H9 (cell line): ENCODE data around the gene CPA3. TPM values are rescaled to one million over a fixed set of nuclear protein-coding genes. Genes with fewer than 3 reads are reported as not detected.

Experiments
- DNase-seq: peaks from one replicate; pipeline ENCODE4 v3.0.0-alpha.2; 2017
- H2AFZ ChIP-seq: one replicate; pipeline ENCODE4 v1.6.1; 2013; ENCODE audit warnings: mild to moderate bottlenecking, low read length, control low read depth, moderate library complexity
- H2AK5ac ChIP-seq: 2 replicates; pipeline ENCODE4 v1.6.1; 2013; ENCODE audit warnings: low read length, control low read depth, mixed read lengths; ENCODE audit not compliant: insufficient read length
- H2BK120ac ChIP-seq: one replicate; pipeline ENCODE4 v1.6.1; 2013; ENCODE audit warnings: low read depth, mild to moderate bottlenecking, low read length, control low read depth, inconsistent platforms; ENCODE audit not compliant: poor library complexity, severe bottlenecking
- H2BK12ac ChIP-seq: 2 replicates; pipeline ENCODE4 v1.6.1; 2013; ENCODE audit warnings: low read length, control low read depth, mixed read lengths, low read depth; ENCODE audit not compliant: insufficient read length
- H2BK15ac ChIP-seq: 2 replicates; pipeline ENCODE4 v1.6.1; 2013; ENCODE audit warnings: low read depth, low read length, control low read depth
- H2BK20ac ChIP-seq: one replicate; pipeline ENCODE4 v1.6.1; 2013; ENCODE audit warnings: low read depth, mild to moderate bottlenecking, low read length, control low read depth, inconsistent platforms; ENCODE audit not compliant: poor library complexity, severe bottlenecking
- H2BK5ac ChIP-seq: 2 replicates; pipeline ENCODE4 v1.6.1; 2013; ENCODE audit warnings: low read length, control low read depth, mixed read lengths; ENCODE audit not compliant: insufficient read length
- H3K14ac ChIP-seq: 2 replicates; pipeline ENCODE4 v1.6.1; 2013; ENCODE audit warnings: low read length, control low read depth; ENCODE audit not compliant: insufficient read depth
- H3K18ac ChIP-seq: 2 replicates; pipeline ENCODE4 v1.6.1; 2013; ENCODE audit warnings: low read depth, mild to moderate bottlenecking, mixed read lengths, low read length, control low read depth; ENCODE audit not compliant: insufficient read length
- H3K23ac ChIP-seq: 2 replicates; pipeline ENCODE4 v1.6.1; 2013; ENCODE audit warnings: low read length, control low read depth, mixed read lengths, low read depth; ENCODE audit not compliant: insufficient read length
- H3K23me2 ChIP-seq: 2 replicates; pipeline ENCODE4 v1.6.1; 2013; ENCODE audit warnings: low read depth, mild to moderate bottlenecking, mixed read lengths, low read length, control low read depth; ENCODE audit not compliant: insufficient read length, poor library complexity, severe bottlenecking
- H3K27ac ChIP-seq: 2 replicates; pipeline ENCODE4 v1.5.1; 2013; ENCODE audit warnings: low read length, control low read depth, mixed read lengths, low read depth; ENCODE audit not compliant: insufficient read length
- H3K27me3 ChIP-seq: 2 replicates; pipeline ENCODE4 v1.6.1; 2013; ENCODE audit warnings: low read length, control low read depth, inconsistent platforms; ENCODE audit not compliant: insufficient read depth
- H3K4ac ChIP-seq: 2 replicates; pipeline ENCODE4 v1.6.1; 2013; ENCODE audit warnings: low read depth, mild to moderate bottlenecking, control low read depth, inconsistent platforms, low read length, moderate library complexity
- H3K4me1 ChIP-seq: 2 replicates; pipeline ENCODE4 v1.6.1; 2013; ENCODE audit warnings: low read length, control low read depth, inconsistent platforms; ENCODE audit not compliant: insufficient read depth
- H3K4me2 ChIP-seq: 2 replicates; pipeline ENCODE4 v1.6.1; 2013; ENCODE audit warnings: low read length, control low read depth, mixed read lengths; ENCODE audit not compliant: insufficient read length, insufficient read depth
- H3K56ac ChIP-seq: 2 replicates; pipeline ENCODE4 v1.6.1; 2013; ENCODE audit warnings: low read depth, mild to moderate bottlenecking, mixed read lengths, low read length, control low read depth; ENCODE audit not compliant: insufficient read length
- H3K79me1 ChIP-seq: 2 replicates; pipeline ENCODE4 v1.6.1; 2013; ENCODE audit warnings: low read depth, mild to moderate bottlenecking, moderate library complexity, low read length, control low read depth, inconsistent platforms; ENCODE audit not compliant: insufficient read depth, poor library complexity, severe bottlenecking
- H3K79me2 ChIP-seq: 2 replicates; pipeline ENCODE4 v1.6.1; 2013; ENCODE audit warnings: low read length, control low read depth, inconsistent platforms; ENCODE audit not compliant: insufficient read depth
- H3K9ac ChIP-seq: 2 replicates; pipeline ENCODE4 v1.6.1; 2013; ENCODE audit warnings: low read length, control low read depth, mixed read lengths; ENCODE audit not compliant: insufficient read length; ENCODE audit errors: extremely low read depth
- H3K9me3 ChIP-seq: one replicate; pipeline ENCODE4 v1.6.1; 2013; ENCODE audit warnings: low read depth, low read length, inconsistent platforms; ENCODE audit not compliant: control insufficient read depth
- H3T11ph ChIP-seq: one replicate; pipeline ENCODE4 v1.6.1; 2013; ENCODE audit warnings: mild to moderate bottlenecking, low read length, control low read depth, inconsistent platforms
- H4K20me1 ChIP-seq: one replicate; pipeline ENCODE4 v1.6.1; 2013; ENCODE audit not compliant: control insufficient read depth, insufficient read length, insufficient read depth
- H4K5ac ChIP-seq: 2 replicates; pipeline ENCODE4 v1.6.1; 2013; ENCODE audit warnings: low read depth, mild to moderate bottlenecking, mixed read lengths, low read length, control low read depth; ENCODE audit not compliant: insufficient read length
- H4K8ac ChIP-seq: replicated peaks from 2 replicates; pipeline ENCODE4 v1.6.1; 2013; ENCODE audit warnings: low read length, control low read depth, mixed read lengths, low read depth; ENCODE audit not compliant: insufficient read length
- H4K91ac ChIP-seq: 2 replicates; pipeline ENCODE4 v1.6.1; 2013; ENCODE audit warnings: low read depth, mild to moderate bottlenecking, moderate library complexity, mixed read lengths, low read length, control low read depth; ENCODE audit not compliant: insufficient read length
- H3K27ac Mint-ChIP-seq, 3 experiments: 2 replicates in 2 of 3; 3 replicates in 1 of 3; pipeline ENCODE4 v1.8.0; 2020 to 2021; ENCODE audit warnings: mixed read lengths in 3 of 3, mild to moderate bottlenecking in 1 of 3, moderate library complexity in 1 of 3
- H3K27me3 Mint-ChIP-seq: 2 replicates; pipeline ENCODE4 v1.8.0; 2021; ENCODE audit warnings: low read depth, mild to moderate bottlenecking, moderate library complexity, mixed read lengths
- H3K36me3 Mint-ChIP-seq, 3 experiments: 2 replicates in 2 of 3; 3 replicates in 1 of 3; pipeline ENCODE4 v1.8.0; 2020 to 2021; ENCODE audit warnings: low read depth in 3 of 3, mixed read lengths in 3 of 3; ENCODE audit not compliant: insufficient read depth in 1 of 3
- H3K4me1 Mint-ChIP-seq, 2 experiments: 2 replicates each; pipeline ENCODE4 v1.8.0; 2020; ENCODE audit warnings: mixed read lengths in 2 of 2
- H3K4me3 Mint-ChIP-seq, 2 experiments: 2 replicates in 1 of 2; 3 replicates in 1 of 2; pipeline ENCODE4 v1.8.0; 2020 to 2021; ENCODE audit warnings: mild to moderate bottlenecking in 2 of 2, mixed read lengths in 2 of 2, moderate library complexity in 1 of 2
- H3K9me3 Mint-ChIP-seq, 2 experiments: 2 replicates in 1 of 2; 3 replicates in 1 of 2; pipeline ENCODE4 v1.8.0; 2020; ENCODE audit warnings: mild to moderate bottlenecking in 2 of 2, mixed read lengths in 2 of 2, moderate library complexity in 1 of 2
- CTCF ChIP-seq: fragments of 200-600 bp; sonication (generic); conservative IDR thresholded peaks from 3 replicates; pipeline ENCODE4 v1.8.0; 2021; ENCODE audit warnings: antibody characterized with exemption, mild to moderate bottlenecking
- WGBS: extraction: QIAGEN DNeasy Blood & Tissue Kit; methylation state at CpG from one replicate; pipeline ENCODE4 v1.1.7; 2013; ENCODE audit warnings: missing lambda C conversion rate, low lambda C conversion rate, mixed read lengths; ENCODE audit not compliant: insufficient read length; ENCODE audit errors: extremely low coverage; 5-methylcytosine and 5-hydroxymethylcytosine counted together
- total RNA-seq: library from RNA; stranded (reverse); gene quantifications from 2 replicates; pipeline ENCODE4 v1.2.1, GENCODE V29; 2021

CPA3 gene
- total RNA-seq, 1 experiment from 2014 or later = not detected

DNA sequence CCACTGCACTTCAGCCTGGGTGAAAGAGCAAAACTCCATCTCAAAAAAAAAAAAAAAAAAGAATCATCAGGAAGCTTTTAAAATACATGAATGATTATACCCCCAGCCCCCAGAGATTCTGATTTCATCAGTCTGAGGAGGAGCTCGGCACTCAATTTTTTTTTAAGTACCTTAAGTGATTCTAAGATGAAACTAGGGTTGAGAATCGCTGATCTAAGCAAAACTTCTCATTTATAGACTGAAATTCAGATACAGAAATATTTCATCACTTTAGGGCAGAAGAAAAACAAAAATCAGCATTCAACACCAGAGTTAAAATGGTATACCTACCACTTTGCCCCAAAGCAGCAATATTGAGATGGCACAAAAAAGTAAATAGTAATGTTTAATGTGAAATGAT is 24.7 kb downstream of the CPA3 start:
- no peaks in the 10 kb centered on the region for H3K27me3 ChIP-seq
- H2BK15ac ChIP-seq = no peak overlapping the region
- Mint-ChIP-seq H3K9me3 (no peaks in the 10 kb centered on the region; a peak in 1 of 5 replicates), H3K4me1 (no peaks in the 10 kb centered on the region), H3K36me3 (no peaks in the 10 kb centered on the region), H3K27me3 (no peaks in the 10 kb centered on the region), H3K27ac (no peak overlapping the region), H3K4me3 (no peak overlapping the region)
- H3K79me2 ChIP-seq = no peaks in the 10 kb centered on the region
- H3K4me1 ChIP-seq = no peaks in the 10 kb centered on the region
- WGBS = no CpG with 5 or more reads among the region's 2 CpGs
- H3K23ac ChIP-seq = no peak overlapping the region
- H4K5ac ChIP-seq = no peak overlapping the region
- no peaks in the 10 kb centered on the region for H3K79me1 ChIP-seq
- no peak overlapping the region for H2BK20ac ChIP-seq
- no peak overlapping the region for H3T11ph ChIP-seq
- no peak overlapping the region for H4K8ac ChIP-seq
- no peak overlapping the region for H3K4me2 ChIP-seq
- no peak overlapping the region for H2BK5ac ChIP-seq
- no peaks in the 10 kb centered on the region for H3K9me3 ChIP-seq
- H3K56ac ChIP-seq = no peak overlapping the region
- no peak overlapping the region for H2BK12ac ChIP-seq
- H4K20me1 ChIP-seq = no peaks in the 10 kb centered on the region
- no peak overlapping the region for H3K4ac ChIP-seq
- H2AK5ac ChIP-seq = no peak overlapping the region
- TF ChIP-seq CTCF = no peak
- no peak overlapping the region for H3K14ac ChIP-seq
- no peaks in the 10 kb centered on the region for H3K23me2 ChIP-seq
- H4K91ac ChIP-seq = no peak overlapping the region
- H3K9ac ChIP-seq = no peak overlapping the region
- no peak overlapping the region for H2BK120ac ChIP-seq
- no peak overlapping the region for H3K27ac ChIP-seq
- no peak overlapping the region for H3K18ac ChIP-seq
- no peak overlapping the region for H2AFZ ChIP-seq
- DNase-seq = no peak
